Stimulated activated CD4-positive, alpha-beta T cell treated with anti-CD3 and anti-CD28 coated beads, Interleukin-1b, Interleukin-23, amount 100 ng/mL, for 48 hours (primary cell): ENCODE data around the gene SFSWAP.
"Not testable (repeated sequence)": the region's sequence is repeated elsewhere in the genome, so short reads cannot be mapped to it uniquely, and the experiment has no call there.

Source experiments
- DNase-seq: peaks from one replicate; pipeline ENCODE4 v3.0.0-alpha.2; 2020

SFSWAP gene

DNA sequence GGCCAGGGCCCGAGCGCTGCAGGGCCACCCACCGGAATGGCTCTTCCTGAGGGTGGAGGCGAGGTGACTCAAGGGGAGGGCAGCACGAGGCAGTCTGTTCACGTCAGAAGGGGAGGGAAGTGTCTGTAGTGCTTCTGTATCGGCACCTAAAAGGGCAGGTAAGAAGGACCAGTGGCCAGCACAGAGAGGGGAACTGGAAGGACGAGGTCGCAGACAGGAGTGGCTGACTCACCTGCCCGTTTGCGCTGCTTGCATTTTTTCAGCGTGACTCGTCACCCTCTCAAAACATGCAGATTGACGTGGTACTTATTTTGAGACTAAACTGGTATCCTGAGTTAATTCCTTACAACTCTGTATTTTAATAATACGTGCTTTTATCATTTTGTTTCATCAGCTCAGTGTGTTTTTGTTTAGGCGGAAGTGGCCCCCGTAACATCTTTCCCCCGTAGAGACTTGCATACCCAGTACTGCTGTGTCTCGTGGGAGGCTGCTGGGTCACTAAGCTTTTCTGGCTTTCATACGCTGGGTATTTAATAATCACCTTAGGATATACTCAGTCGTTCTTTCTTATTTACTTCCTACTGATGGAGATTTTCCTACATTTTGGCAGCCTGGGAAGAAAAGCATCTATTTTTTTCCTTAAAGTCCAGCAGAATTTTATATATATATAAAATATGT is 26.4 kb downstream of the SFSWAP start:
- no peak for DNase-seq

- no peak for DNase-seq
These were observed 27.3 kb downstream of the SFSWAP start for GRCh38 chr12:131738196-131738595.

DNA sequence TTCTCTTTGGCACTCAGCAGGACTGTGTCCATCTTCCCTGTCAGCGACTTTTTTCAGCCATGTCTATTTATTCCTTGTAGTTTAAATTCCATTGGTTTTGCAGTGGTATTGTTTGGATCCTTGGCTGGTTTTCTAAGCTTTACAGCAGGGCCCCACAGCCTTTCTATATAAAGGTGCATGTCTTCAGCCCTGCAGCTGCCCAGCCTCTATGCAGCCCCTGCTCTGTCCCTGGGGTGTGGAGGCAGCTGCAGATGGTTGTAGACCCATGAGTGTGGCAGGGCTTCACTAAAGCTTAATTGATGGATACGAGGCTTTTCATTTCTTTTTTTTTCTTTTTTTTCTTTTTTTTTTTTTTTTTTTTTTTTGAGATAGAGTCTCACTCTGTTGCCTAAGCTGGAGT is 29.7 kb downstream of the SFSWAP start:
- no peak for DNase-seq

DNA sequence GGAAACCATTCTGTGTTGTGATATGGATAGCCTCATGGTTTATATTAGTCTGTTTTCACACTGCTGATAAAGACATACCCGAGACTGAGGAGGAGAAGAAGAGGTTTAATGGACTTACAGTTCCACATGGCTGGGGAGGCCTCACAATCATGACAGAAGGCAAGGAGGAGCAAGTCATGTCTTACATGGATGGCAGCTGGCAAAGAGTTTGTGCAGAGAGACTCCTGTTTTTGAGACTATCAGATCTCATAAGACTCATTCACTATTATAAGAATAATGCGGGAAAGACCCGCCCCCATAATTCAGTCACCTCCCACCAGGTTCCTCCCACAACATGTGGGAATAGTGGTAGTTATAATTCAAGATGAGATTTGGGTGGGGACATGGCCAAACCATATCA is 31.9 kb downstream of the SFSWAP start:
- not testable (repeated sequence) for DNase-seq

GRCh38 chr12:131743410-131743809 is 32.5 kb downstream of the SFSWAP start:
- not testable (repeated sequence) for DNase-seq

- not testable (repeated sequence) for DNase-seq
These were observed 33.0 kb downstream of the SFSWAP start for GRCh38 chr12:131743880-131744279.

DNA sequence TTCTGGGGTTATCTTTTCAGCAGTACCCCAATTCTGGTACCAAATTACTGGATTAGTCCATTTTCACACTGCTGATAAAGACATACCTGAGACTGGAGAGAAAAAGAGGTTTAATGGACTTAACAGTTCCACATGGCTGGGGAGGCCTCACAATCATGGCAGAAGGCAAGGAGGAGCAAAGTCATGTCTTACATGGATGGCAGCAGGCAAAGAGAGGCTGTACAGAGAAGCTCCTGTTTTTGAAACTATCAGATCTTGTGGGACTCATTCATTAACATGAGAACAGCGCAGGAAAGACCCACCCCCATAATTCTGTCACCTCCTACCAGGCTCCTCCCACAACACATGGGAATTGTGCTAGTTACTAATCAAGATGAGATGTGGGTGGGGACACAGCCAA is 33.8 kb downstream of the SFSWAP start:
- DNase-seq: not testable (repeated sequence)

DNA sequence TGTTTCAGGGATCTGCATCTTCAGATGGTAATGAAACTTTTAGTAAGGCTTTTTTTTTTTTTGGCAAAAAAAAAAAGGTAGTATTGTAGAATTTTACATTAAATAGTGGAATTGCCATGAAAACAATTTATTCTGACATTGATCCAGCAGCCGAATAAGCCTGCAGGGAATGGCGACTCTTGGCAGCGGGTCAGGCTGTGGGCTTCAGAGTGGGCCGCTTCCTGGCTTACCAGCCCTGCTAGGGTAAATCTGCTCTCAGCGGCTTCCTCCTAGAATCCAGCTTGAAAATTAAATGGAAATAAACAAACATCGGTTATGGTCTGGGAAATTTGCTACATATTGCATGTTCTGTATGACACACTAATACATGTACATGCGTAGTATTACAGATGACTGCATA is 34.8 kb downstream of the SFSWAP start:
- no peak for DNase-seq

GRCh38 chr12:131747276-131748177 is 36.6 kb downstream of the SFSWAP start:
- no peak for DNase-seq

DNA sequence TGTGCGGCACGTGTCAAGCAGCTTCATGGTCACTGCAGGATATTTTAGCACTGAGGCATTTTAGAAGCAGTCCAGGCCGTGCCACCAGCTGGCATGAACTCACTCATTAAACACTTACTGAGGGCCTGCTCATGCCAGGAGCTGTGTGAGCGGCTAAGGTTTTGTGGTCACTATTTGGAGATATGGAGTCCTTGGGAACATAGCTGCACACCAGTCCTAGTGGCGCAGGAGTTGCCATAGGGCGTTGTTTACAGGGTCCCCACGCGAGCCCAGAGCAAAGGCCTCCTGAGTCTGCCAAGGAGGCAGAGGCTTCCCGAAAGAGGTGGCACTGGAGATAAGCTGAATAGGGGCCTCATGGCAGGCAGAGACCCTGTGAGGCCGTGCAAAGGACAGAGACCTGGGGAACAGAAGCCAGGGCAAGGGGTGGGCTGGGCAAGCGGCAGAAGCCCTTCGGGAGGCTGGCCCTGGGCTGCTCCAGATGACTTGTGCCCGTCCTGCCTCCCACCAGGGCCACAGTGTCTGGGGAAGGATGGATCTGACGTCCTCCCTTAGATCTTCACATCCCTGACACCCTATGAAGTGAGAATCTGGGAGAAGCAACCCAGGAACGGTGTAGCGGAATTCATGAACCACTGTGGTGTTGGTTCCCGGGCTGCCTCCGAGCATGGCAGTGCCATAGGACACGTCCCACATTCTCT is 38.9 kb downstream of the SFSWAP start:
- no peak for DNase-seq

DNA sequence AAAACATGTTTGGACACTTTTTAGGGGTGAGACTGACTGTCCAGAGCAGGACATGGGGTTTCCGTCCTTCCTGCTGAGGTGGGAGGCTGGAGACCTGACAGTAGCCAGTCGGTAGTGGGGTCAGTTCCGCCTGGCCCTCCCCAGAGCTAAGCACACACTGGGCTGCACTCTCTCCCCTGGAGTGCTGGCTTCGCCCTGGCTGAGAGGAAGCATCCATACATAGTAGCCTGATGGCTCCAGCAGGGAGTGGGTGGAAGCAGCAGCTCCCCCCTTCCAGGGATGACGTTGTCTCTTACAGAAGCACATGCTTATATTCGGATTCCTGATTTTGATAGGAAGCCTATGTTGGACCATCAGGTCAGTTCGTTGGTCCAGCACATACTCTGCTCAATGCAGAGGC is 40.4 kb downstream of the SFSWAP start:
- no peak for DNase-seq

DNA sequence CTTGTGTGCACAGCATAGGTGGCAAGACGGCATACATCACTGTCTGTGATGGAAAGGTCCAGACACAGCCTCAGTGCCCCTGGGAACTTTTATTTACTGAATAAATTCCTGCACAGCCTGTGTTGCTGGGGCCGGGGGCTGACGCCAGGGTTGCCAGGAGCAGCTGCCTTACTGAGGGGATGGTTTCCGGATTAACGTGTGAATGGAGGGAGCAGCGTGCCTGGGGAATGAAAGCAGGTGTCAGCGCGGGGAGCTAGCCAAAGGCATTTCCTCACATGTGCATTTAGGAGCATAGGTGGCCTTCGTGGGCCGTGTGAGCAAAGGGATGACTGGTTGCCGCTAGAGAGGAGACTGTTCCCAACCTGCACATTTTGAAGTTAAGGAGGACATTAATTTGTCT is 41.6 kb downstream of the SFSWAP start:
- DNase-seq: no peak

GRCh38 chr12:131753005-131753404 is 42.1 kb downstream of the SFSWAP start:
- DNase-seq: no peak

DNA sequence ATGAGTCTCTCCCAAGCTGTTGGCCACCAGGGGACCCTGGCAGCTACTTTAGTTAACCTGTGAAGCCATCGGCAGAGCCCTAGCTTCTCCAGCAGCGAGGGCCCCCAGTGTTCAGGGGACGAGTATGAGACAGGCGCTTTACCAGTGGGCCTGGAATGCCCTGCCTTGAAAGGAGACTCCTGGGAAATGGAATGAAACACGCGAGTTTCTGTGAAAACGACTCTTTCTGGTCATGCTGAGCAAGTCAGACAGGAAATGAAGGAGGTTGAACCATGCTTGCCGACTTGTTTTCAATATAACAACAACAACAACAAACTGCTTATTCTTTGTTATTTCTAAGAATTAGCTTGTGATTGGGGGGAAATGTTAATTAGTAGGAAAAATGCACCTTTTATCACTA is 42.9 kb downstream of the SFSWAP start:
- DNase-seq: no peak

GRCh38 chr12:131754184-131754583 is 43.3 kb downstream of the SFSWAP start:
- no peak for DNase-seq

- peak; percentile 45 for DNase-seq
These were observed 44.6 kb downstream of the SFSWAP start for GRCh38 chr12:131755305-131756113.

- DNase-seq: no peak
These were observed 45.6 kb downstream of the SFSWAP start for GRCh38 chr12:131756441-131756840.

GRCh38 chr12:131757111-131757510 is 46.2 kb downstream of the SFSWAP start:
- no peak for DNase-seq

- no peak for DNase-seq
These were observed 47.3 kb downstream of the SFSWAP start for GRCh38 chr12:131758016-131758739.

DNA sequence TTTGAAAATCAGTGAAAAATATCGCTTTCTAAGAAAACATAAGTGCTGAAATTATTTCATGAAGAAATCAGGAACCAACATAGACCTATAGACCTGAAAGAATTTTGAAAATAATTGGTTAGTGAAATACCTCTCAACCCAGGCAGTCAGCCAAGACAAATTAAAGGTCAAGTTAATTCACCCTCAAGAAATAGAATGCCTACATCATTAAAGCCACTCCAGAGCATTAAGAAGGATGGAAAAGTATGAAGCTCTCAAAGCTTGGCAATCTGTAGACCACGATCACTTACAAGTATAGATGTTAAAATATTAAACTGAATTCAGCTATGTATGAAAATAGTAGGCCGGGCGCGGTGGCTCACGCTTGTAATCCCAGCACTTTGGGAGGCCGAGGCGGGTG is 48.3 kb downstream of the SFSWAP start:
- no peak for DNase-seq

DNA sequence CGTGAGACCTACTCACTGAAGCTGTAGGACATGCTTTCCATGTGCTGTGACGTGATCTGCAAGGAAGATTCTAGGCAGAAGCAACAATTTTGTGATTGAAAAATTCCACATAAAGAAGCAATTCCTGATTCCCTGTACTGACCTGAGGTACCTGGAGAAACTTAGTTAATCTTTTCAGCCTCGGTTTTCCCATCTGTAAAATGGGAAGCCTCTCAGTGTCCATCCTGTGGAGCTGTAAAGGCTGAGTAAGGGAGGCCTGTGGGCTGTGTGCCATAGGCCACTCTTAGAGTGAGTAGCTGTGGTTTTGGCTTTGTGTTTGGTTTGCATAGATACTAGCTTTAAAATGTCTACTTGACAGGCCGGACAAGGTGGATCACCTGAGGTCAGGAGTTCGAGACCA is 50.7 kb downstream of the SFSWAP start:
- no peak for DNase-seq

DNA sequence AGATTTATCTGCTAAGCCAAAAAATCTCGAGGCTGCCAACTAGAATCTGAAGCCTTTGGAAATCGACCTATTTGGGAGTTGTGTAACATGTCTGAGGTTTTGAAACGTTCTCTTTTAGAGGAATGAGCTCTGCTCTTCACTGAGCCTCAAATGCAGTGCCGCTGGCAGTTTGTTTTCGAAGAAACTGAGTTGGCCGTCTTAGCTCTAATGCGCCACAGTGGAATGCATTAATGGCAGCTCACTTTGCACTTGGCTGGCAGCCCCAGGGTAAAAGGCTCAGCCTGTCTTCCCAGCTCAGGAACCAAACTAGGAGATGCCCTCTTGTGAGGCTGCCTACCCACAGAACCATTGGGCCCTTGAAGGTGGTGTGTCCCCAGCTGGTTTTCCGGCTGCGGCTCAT is 53.8 kb downstream of the SFSWAP start:
- no peak for DNase-seq
